ENCODE measurements around the gene PPP2R2C.

PPP2R2C gene

GRCh38 chr4:6445403-6446129, 26.8 kb downstream of the PPP2R2C start:
- no peak for DNase-seq
- Mint-ChIP-seq H3K4me3 (peak overlapping the region; percentile 17), H3K27me3 (ENCODE audit: low read depth, poor library complexity) (peaks cover 27% of the 10 kb centered on the region), H3K9me3 (no peaks in the 10 kb centered on the region), H3K27ac (no peak overlapping the region), H3K4me1 (peaks cover 42% of the 10 kb centered on the region), H3K36me3 (ENCODE audit: low read depth) (no peaks in the 10 kb centered on the region)
- TF ChIP-seq, protein P1, sequence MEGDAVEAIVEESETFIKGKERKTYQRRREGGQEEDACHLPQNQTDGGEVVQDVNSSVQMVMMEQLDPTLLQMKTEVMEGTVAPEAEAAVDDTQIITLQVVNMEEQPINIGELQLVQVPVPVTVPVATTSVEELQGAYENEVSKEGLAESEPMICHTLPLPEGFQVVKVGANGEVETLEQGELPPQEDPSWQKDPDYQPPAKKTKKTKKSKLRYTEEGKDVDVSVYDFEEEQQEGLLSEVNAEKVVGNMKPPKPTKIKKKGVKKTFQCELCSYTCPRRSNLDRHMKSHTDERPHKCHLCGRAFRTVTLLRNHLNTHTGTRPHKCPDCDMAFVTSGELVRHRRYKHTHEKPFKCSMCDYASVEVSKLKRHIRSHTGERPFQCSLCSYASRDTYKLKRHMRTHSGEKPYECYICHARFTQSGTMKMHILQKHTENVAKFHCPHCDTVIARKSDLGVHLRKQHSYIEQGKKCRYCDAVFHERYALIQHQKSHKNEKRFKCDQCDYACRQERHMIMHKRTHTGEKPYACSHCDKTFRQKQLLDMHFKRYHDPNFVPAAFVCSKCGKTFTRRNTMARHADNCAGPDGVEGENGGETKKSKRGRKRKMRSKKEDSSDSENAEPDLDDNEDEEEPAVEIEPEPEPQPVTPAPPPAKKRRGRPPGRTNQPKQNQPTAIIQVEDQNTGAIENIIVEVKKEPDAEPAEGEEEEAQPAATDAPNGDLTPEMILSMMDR (IDR thresholded peaks at IDR 0.05), result no peak

- no peak for DNase-seq
- H3K9me3 Mint-ChIP-seq, result no peaks in the 10 kb centered on the region
- TF ChIP-seq, protein P1 (IDR thresholded peaks at IDR 0.05), result no peak
- H3K36me3 Mint-ChIP-seq (ENCODE audit: low read depth), result no peaks in the 10 kb centered on the region
- H3K27ac Mint-ChIP-seq, result no peak overlapping the region
- peaks cover 35% of the 10 kb centered on the region for H3K4me1 Mint-ChIP-seq
- H3K27me3 Mint-ChIP-seq (ENCODE audit: low read depth, poor library complexity), result peaks cover 27% of the 10 kb centered on the region
- no peak overlapping the region for H3K4me3 Mint-ChIP-seq
Observed at GRCh38 chr4:6444582-6444981, 27.8 kb downstream of the PPP2R2C start.

- H3K9me3 Mint-ChIP-seq, result no peaks in the 10 kb centered on the region
- H3K27ac Mint-ChIP-seq, result no peak overlapping the region
- no peak overlapping the region for H3K4me3 Mint-ChIP-seq
- TF ChIP-seq, protein P1 (IDR thresholded peaks at IDR 0.05), result no peak
- no peaks in the 10 kb centered on the region for H3K36me3 Mint-ChIP-seq (ENCODE audit: low read depth)
- DNase-seq, result no peak
- H3K4me1 Mint-ChIP-seq, result peaks cover 26% of the 10 kb centered on the region
- peaks cover 23% of the 10 kb centered on the region for H3K27me3 Mint-ChIP-seq (ENCODE audit: low read depth, poor library complexity)
Observed at GRCh38 chr4:6443035-6444023, 29.1 kb downstream of the PPP2R2C start.

GRCh38 chr4:6442555-6442954, 29.9 kb downstream of the PPP2R2C start:
- H3K27ac Mint-ChIP-seq, result no peak overlapping the region
- TF ChIP-seq, protein P1 (IDR thresholded peaks at IDR 0.05), result no peak
- H3K4me1 Mint-ChIP-seq, result peaks cover 19% of the 10 kb centered on the region
- no peaks in the 10 kb centered on the region for H3K9me3 Mint-ChIP-seq
- H3K4me3 Mint-ChIP-seq, result no peak overlapping the region
- no peak for DNase-seq
- no peaks in the 10 kb centered on the region for H3K36me3 Mint-ChIP-seq (ENCODE audit: low read depth)
- peaks cover 23% of the 10 kb centered on the region for H3K27me3 Mint-ChIP-seq (ENCODE audit: low read depth, poor library complexity)

DNA sequence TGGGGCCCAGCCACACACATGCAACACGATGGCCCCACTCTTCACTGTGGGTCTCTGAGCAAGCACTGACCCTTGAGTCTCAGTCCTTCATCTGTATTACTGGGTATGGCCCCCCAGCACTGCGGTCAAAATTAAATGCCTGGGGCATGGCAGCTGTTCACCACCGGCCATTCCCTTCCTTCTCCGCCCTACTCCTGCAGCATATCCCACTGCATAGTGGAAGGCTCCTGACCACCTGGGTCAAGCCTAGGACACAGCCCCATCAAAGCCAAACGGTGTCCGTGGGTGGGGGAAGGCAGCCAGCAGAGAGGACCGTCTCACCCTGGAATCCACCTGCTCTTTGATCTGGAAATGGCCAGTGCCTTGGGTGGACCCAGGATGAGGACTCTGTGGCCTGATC, 30.7 kb downstream of the PPP2R2C start:
- no peak for DNase-seq
- H3K4me3 Mint-ChIP-seq, result no peak overlapping the region
- H3K4me1 Mint-ChIP-seq, result peaks cover 11% of the 10 kb centered on the region
- TF ChIP-seq, protein P1 (IDR thresholded peaks at IDR 0.05), result no peak
- H3K9me3 Mint-ChIP-seq, result no peaks in the 10 kb centered on the region
- peaks cover 23% of the 10 kb centered on the region for H3K27me3 Mint-ChIP-seq (ENCODE audit: low read depth, poor library complexity)
- no peak overlapping the region for H3K27ac Mint-ChIP-seq
- no peaks in the 10 kb centered on the region for H3K36me3 Mint-ChIP-seq (ENCODE audit: low read depth)
